ENCODE data around the gene NFATC1.

GRCh38 chr18:79531926-79532312 is 136.2 kb downstream of the NFATC1 start:
- TF ChIP-seq CTCF (IDR thresholded peaks at IDR 0.05; ENCODE audit: low read depth, low read length, poor library complexity, severe bottlenecking) (no peak), EZH2phosphoT487 (IDR thresholded peaks at IDR 0.05; ENCODE audit: borderline replicate concordance, low read length) (no peak)
